ENCODE results near the gene CFAP77.

DNA sequence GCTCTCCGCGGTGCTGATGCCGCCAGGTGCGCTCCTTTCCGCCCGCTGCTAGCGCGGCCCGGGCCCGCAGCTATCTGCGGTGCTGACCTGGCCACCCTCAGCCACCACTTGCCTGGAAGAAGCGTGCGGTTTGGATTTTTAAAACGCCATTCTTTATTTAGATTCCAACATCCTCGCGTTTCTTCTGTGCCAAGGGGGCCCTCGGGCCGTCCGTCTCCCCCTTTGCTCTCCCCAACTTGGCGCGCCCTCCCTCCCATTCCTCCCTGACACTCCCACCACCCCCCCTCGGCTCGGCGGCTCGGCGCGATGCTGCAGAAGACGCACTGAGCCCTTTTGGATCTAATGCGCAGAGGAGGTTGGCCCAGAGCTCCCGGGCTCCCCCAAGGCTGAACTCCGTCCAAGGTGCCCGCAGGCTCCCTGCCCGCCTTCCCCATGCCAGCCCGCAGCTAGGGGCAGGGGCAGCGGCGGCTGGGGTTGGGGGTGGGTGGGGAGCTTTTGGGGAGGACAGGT is 172.3 kb downstream of the CFAP77 start, which contains the start of gene BARHL1:
- TF ChIP-seq, protein P1, sequence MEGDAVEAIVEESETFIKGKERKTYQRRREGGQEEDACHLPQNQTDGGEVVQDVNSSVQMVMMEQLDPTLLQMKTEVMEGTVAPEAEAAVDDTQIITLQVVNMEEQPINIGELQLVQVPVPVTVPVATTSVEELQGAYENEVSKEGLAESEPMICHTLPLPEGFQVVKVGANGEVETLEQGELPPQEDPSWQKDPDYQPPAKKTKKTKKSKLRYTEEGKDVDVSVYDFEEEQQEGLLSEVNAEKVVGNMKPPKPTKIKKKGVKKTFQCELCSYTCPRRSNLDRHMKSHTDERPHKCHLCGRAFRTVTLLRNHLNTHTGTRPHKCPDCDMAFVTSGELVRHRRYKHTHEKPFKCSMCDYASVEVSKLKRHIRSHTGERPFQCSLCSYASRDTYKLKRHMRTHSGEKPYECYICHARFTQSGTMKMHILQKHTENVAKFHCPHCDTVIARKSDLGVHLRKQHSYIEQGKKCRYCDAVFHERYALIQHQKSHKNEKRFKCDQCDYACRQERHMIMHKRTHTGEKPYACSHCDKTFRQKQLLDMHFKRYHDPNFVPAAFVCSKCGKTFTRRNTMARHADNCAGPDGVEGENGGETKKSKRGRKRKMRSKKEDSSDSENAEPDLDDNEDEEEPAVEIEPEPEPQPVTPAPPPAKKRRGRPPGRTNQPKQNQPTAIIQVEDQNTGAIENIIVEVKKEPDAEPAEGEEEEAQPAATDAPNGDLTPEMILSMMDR (IDR thresholded peaks at IDR 0.05), result no peak
- no peak for TF ChIP-seq POLR2A (IDR thresholded peaks at IDR 0.05)
